ENCODE measurements around the gene PRSS8.

DNA sequence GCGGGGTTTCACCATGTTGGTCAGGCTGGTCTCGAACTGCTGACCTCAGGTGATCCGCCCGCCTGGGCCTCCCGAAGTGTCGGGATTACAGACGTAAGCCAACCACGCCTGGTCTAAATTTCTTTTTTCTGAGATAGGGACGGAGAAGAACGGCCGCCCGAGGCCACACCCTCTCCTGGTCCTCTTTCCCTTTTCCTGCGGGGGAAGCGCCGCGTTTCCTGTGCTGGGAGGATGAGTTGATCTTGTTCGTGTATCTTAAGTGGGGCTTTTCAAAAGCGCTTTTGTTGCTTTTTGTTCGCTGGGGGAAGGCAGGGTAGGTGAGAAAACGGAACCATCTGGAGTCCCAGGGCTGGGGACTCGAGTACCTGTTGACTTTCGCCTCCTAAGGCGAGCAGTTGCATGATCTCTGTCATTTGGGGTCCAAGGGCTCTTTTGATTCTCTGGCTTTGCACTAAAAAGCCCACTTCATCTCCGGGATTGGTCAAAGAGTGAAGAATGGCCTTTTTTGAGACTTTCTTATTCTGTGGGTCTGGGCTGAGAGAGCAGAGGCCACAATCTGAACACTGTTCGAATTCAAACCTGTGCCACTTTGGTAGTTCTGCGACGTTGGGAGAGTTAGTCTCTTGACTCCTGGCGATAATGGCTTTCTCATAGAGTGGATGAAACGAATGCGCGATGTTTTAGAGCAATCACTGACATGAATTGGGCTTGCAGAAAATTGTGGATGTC is 45.7 kb upstream of the PRSS8 start:
- TF ChIP-seq CTCF (IDR thresholded peaks at IDR 0.05; ENCODE audit: insufficient read depth, low read length, poor library complexity, severe bottlenecking) (no peak), EZH2phosphoT487 (conservative IDR thresholded peaks at IDR 0.05; ENCODE audit: low read length) (no peak)
